Right lobe of liver (tissue), 6 donors: ENCODE data around the gene SLC24A3. TPM values are rescaled to one million over a fixed set of nuclear protein-coding genes. Genes with fewer than 3 reads are reported as not detected.

Source experiments
- ATAC-seq, 4 donors: fragments of 200-7000 bp; cut with Tn5 transposase; one replicate each; pipeline ENCODE4 v1.9.1; 2020; ENCODE audit warnings: mild to moderate bottlenecking in 4 of 4, moderate library complexity in 4 of 4
- DNase-seq, 3 donors: peaks; one replicate each; pipeline ENCODE4 v3.0.0-alpha.2; 2020
- H3K27ac ChIP-seq, 3 donors: fragments of 200-600 bp; one replicate each; pipeline ENCODE4 v1.8.0; 2022
- H3K27me3 ChIP-seq, 2 donors: fragments of 200-600 bp; one replicate each; pipeline ENCODE4 v1.8.0; 2022
- H3K36me3 ChIP-seq, 4 donors: fragments of 200-600 bp; sonication (generic) in 1 of 4; one replicate each; pipeline versions ENCODE4 v1.5.1 to v1.8.0; 2017 to 2022; ENCODE audit warnings: control low read depth in 1 of 4
- H3K4me1 ChIP-seq, 4 donors: fragments of 200-600 bp; sonication (generic) in 1 of 4; one replicate each; pipeline versions ENCODE4 v1.5.1 to v1.8.0; 2017 to 2022; ENCODE audit warnings: control low read depth in 1 of 4
- H3K4me3 ChIP-seq, 3 donors: fragments of 200-600 bp; one replicate each; pipeline ENCODE4 v1.8.0; 2022
- H3K9me3 ChIP-seq, 4 donors: fragments of 200-600 bp; sonication (generic) in 1 of 4; one replicate each; pipeline versions ENCODE4 v1.5.1 to v1.8.0; 2017 to 2022; ENCODE audit warnings: control low read depth in 1 of 4
- CTCF ChIP-seq, 4 donors: fragments of 200-600 bp in 3 of 4; fragments of 450-650 bp in 1 of 4; IDR thresholded peaks; one replicate each; pipeline versions ENCODE4 v1.5.1 to v1.8.0; 2016 to 2022; ENCODE audit warnings: antibody characterized with exemption in 4 of 4, mild to moderate bottlenecking in 2 of 4
- POLR2A ChIP-seq: fragments of 450-650 bp; IDR thresholded peaks from one replicate; pipeline ENCODE4 v1.6.1; 2017; ENCODE audit warnings: antibody characterized with exemption, mild to moderate bottlenecking
- WGBS: methylation state at CpG from one replicate; pipeline ENCODE4 v1.1.6; 2018; ENCODE audit warnings: low coverage, low lambda C conversion rate; ENCODE audit not compliant: insufficient coverage; ENCODE audit errors: missing lambda C conversion rate; 5-methylcytosine and 5-hydroxymethylcytosine counted together
- intact Hi-C, 2 donors: fragments of 100-400 bp; cut with DNase I; formaldehyde crosslinking; loops; one replicate each; pipeline versions ENCODE4 v1.11.2 to v1.14.1; 2022
- total RNA-seq, 6 experiments: library from RNA; depleted of rRNA in 2 of 6; stranded (reverse); fragments of >200 nt in 2 of 6; fragmentation: NEBNext Ultra II Directional in 3 of 6; extraction: Animal tissue kit (Norgen Biotek cat#: 25700) in 3 of 6; gene quantifications; one replicate each; pipeline versions ENCODE4 v1.1.0 to v1.2.4, GENCODE V29; 2016 to 2023
- donor health status: DM: no; HTN: yes; CAD: no.
- donor health status: DM: no; HTN: no; CAD: no.
- donor health status: DM: no; HTN: no; CAD: no.
- donor health status: DM: no; HTN: yes; CAD: no.
- donor health status: DM: no; HTN: yes; CAD: no.

Gene SLC24A3
- total RNA-seq, 6 experiments from 2014 or later = 0.06 to 0.49 (median 0.27) TPM

GRCh38 chr20:19384940-19385339 lies 172.5 kb downstream of the SLC24A3 start:
- DNase-seq (no peak), ATAC-seq (no peak)
- intact Hi-C loops = no loop called here
- TF ChIP-seq CTCF (IDR thresholded peaks at IDR 0.05) (no peak), POLR2A (no peak)
- Histone ChIP-seq H3K27ac (no peak overlapping the region), H3K4me3 (no peak overlapping the region), H3K27me3 (no peaks in the 10 kb centered on the region), H3K4me1 (no peaks in the 10 kb centered on the region), H3K9me3 (no peaks in the 10 kb centered on the region), H3K36me3 (no peaks in the 10 kb centered on the region)

GRCh38 chr20:19387251-19387650 lies 174.8 kb downstream of the SLC24A3 start:
- Histone ChIP-seq H3K4me1 (no peaks in the 10 kb centered on the region), H3K9me3 (no peaks in the 10 kb centered on the region), H3K27ac (no peak overlapping the region), H3K36me3 (no peaks in the 10 kb centered on the region), H3K4me3 (no peak overlapping the region), H3K27me3 (no peaks in the 10 kb centered on the region)
- TF ChIP-seq POLR2A (no peak), CTCF (IDR thresholded peaks at IDR 0.05) (no peak)
- intact Hi-C loops = no loop called here
- ATAC-seq (no peak), DNase-seq (no peak)

DNA sequence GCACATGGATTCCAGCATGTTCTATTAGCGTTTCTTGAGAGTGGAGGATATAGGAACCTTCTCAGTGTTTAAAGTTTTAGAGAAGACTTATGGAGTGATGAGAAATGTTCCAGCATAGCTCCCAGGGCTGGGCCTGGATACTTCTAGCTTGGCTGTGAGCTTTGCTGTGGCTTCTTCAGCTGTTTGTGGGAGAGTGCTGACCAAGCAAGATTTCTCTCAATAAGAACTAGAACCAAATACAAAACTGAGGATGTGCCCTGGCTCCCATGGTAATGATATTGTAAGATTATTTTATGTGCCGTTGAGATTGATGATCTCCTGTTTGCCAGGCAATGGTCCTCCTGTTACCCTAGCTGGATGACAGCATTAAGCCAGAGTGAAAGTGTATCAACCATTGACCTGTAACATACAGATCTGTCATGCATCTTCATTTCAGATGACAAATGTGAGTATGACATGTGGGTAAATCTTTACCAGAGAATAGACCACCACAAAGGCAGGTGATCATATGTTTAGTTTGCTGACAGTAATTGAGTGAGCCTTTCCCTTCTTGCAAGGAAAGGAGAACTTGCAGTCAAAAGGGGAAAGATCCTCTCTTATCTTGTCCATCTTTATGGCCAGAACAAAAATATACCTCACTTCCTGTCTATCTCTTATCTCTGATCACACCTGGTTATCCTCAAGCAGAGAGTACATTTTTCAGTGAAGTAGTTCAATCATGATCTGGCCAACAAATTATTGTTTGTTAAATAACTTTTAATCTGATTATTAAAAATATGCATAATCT lies 180.1 kb downstream of the SLC24A3 start:
- ATAC-seq (no peak), DNase-seq (no peak)
- intact Hi-C loops = no loop called here
- no peaks in the 10 kb centered on the region for H3K9me3 ChIP-seq
- H3K27ac ChIP-seq = no peak overlapping the region
- no peaks in the 10 kb centered on the region for H3K4me1 ChIP-seq
- 79% methylated on average over 2 of the region's 2 CpGs for WGBS
- no peaks in the 10 kb centered on the region for H3K27me3 ChIP-seq
- TF ChIP-seq POLR2A (no peak), CTCF (IDR thresholded peaks at IDR 0.05) (no peak)
- H3K4me3 ChIP-seq = no peak overlapping the region
- no peaks in the 10 kb centered on the region for H3K36me3 ChIP-seq

GRCh38 chr20:19396460-19397081 lies 184.1 kb downstream of the SLC24A3 start:
- intact Hi-C loops = no loop called here

More at GRCh38 chr20:19396460-19397081, 184.1 kb downstream of the SLC24A3 start:
- no peaks in the 10 kb centered on the region for H3K36me3 ChIP-seq
- no peak overlapping the region for H3K27ac ChIP-seq
- H3K4me3 ChIP-seq = no peak overlapping the region
- 39% methylated on average over 3 of the region's 3 CpGs for WGBS
- no peaks in the 10 kb centered on the region for H3K27me3 ChIP-seq
- DNase-seq = no peak
- H3K4me1 ChIP-seq = no peaks in the 10 kb centered on the region
- no peak for ATAC-seq
- no peak for TF ChIP-seq CTCF (IDR thresholded peaks at IDR 0.05)
- no peak for TF ChIP-seq POLR2A
- H3K9me3 ChIP-seq = no peaks in the 10 kb centered on the region
